ENCODE measurements around the gene LPCAT3. TPM values are rescaled to one million over a fixed set of nuclear protein-coding genes. Genes with fewer than 3 reads are reported as not detected.

Gene LPCAT3
- total and polyA plus RNA-seq, 2 of the 4 experiments (the other 2 are of a cell fraction) = 7.0 to 18.6 TPM

GRCh38 chr12:7047306-7047705 lies 29.0 kb upstream of the LPCAT3 start:
- Histone ChIP-seq H2AK5ac (ENCODE audit: low read depth, low read length) (no peak overlapping the region), H3K56ac (ENCODE audit: extremely low read depth, insufficient read depth, low read length) (no peak overlapping the region), H3K36me3 (ENCODE audit: control insufficient read depth, insufficient read depth, low read length) (no peaks in the 10 kb centered on the region), H3K4ac (ENCODE audit: low read depth, low read length) (no peak overlapping the region), H3K4me3 (ENCODE audit: insufficient read depth, low read depth, low read length) (no peak overlapping the region), H3K9me3 (ENCODE audit: control insufficient read depth, insufficient read depth, low read length) (no peaks in the 10 kb centered on the region), H4K20me1 (ENCODE audit: insufficient read depth, low read length) (no peaks in the 10 kb centered on the region), H3K9ac (ENCODE audit: low read depth, low read length) (no peak overlapping the region), H4K8ac (ENCODE audit: low read depth in 2 of 2, low read length in 2 of 2) (no peak overlapping the region), H2BK5ac (ENCODE audit: low read depth, low read length, poor library complexity, severe bottlenecking) (no peak overlapping the region), H3K4me2 (ENCODE audit: low read depth, low read length) (no peak overlapping the region), H2AK9ac (replicated peaks; ENCODE audit: low read depth, low read length, poor library complexity) (no peak overlapping the region), H2BK15ac (ENCODE audit: low read depth, low read length) (no peak overlapping the region), H3K4me1 (ENCODE audit: control insufficient read depth, insufficient read depth, low read length) (no peaks in the 10 kb centered on the region), H3K27ac (ENCODE audit: insufficient read depth, low read length) (no peak overlapping the region), H2BK20ac (ENCODE audit: low read depth, low read length) (no peak overlapping the region), H2AFZ (replicated peaks; ENCODE audit: low read length, poor library complexity) (no peak overlapping the region), H3K79me1 (ENCODE audit: low read depth in 1 of 2, low read length in 2 of 2) (no peaks in the 10 kb centered on the region), H2BK120ac (ENCODE audit: low read depth, low read length) (no peak overlapping the region), H4K91ac (ENCODE audit: insufficient read depth, low read depth, low read length) (no peak overlapping the region), H3K23ac (ENCODE audit: low read depth, low read length) (no peak overlapping the region), H3K9me1 (ENCODE audit: insufficient read depth, low read length) (no peaks in the 10 kb centered on the region), H3K18ac (ENCODE audit: low read depth, low read length) (no peak overlapping the region), H4K5ac (ENCODE audit: low read depth, low read length) (no peak overlapping the region), H3K14ac (replicated peaks; ENCODE audit: low read depth, low read length) (no peak overlapping the region), H3K27me3 (ENCODE audit: control insufficient read depth, insufficient read depth, low read length) (peaks cover 6% of the 10 kb centered on the region)
- ChIA-PET POLR2A (ENCODE audit: unreplicated experiment) (no interaction called here), CTCF (no interaction called here)
- BruUV-seq (replicated peaks) = no TSS peak
- DNase-seq (no peak), ATAC-seq (ENCODE audit: low read depth) (no peak)
- dilution Hi-C loops (cut with HindIII; ENCODE audit: low sequenced_read_pairs, unreplicated experiment) = no loop called here
- 100% methylated on average over 1 of the region's 5 CpGs; no CpG with 5 or more reads in 1 of the 2 experiments for WGBS, 2 experiments (ENCODE audit: extremely low coverage in 2 of 2, insufficient read length in 1 of 2)
- in situ Hi-C loops (cut with MboI; ENCODE audit: low sequenced_read_pairs) = no loop called here
- TF ChIP-seq, protein P1, sequence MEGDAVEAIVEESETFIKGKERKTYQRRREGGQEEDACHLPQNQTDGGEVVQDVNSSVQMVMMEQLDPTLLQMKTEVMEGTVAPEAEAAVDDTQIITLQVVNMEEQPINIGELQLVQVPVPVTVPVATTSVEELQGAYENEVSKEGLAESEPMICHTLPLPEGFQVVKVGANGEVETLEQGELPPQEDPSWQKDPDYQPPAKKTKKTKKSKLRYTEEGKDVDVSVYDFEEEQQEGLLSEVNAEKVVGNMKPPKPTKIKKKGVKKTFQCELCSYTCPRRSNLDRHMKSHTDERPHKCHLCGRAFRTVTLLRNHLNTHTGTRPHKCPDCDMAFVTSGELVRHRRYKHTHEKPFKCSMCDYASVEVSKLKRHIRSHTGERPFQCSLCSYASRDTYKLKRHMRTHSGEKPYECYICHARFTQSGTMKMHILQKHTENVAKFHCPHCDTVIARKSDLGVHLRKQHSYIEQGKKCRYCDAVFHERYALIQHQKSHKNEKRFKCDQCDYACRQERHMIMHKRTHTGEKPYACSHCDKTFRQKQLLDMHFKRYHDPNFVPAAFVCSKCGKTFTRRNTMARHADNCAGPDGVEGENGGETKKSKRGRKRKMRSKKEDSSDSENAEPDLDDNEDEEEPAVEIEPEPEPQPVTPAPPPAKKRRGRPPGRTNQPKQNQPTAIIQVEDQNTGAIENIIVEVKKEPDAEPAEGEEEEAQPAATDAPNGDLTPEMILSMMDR (conservative IDR thresholded peaks at IDR 0.05; ENCODE audit: low read depth, low read length) = no peak
- no peak for TF ChIP-seq ELK1 (IDR thresholded peaks at IDR 0.05; ENCODE audit: borderline replicate concordance, low read depth, low read length)
- TF ChIP-seq CEBPB (IDR thresholded peaks at IDR 0.05; ENCODE audit: low read depth, low read length) = no peak
- TF ChIP-seq, protein P2, sequence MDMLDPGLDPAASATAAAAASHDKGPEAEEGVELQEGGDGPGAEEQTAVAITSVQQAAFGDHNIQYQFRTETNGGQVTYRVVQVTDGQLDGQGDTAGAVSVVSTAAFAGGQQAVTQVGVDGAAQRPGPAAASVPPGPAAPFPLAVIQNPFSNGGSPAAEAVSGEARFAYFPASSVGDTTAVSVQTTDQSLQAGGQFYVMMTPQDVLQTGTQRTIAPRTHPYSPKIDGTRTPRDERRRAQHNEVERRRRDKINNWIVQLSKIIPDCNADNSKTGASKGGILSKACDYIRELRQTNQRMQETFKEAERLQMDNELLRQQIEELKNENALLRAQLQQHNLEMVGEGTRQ (IDR thresholded peaks at IDR 0.05; ENCODE audit: low read depth, low read length) = no peak
- TF ChIP-seq RAD21 (IDR thresholded peaks at IDR 0.05; ENCODE audit: low read length) = no peak
- no peak for TF ChIP-seq POLR2A (IDR thresholded peaks at IDR 0.05; ENCODE audit: low read depth, low read length)
- TF ChIP-seq CHD1 (IDR thresholded peaks at IDR 0.05; ENCODE audit: low read depth, low read length) = no peak
- TF ChIP-seq MXI1 (IDR thresholded peaks at IDR 0.05; ENCODE audit: borderline replicate concordance, low read depth, low read length) = no peak
- TF ChIP-seq MAFK (IDR thresholded peaks at IDR 0.05; ENCODE audit: low read depth, low read length) = no peak
- no peak for TF ChIP-seq BHLHE40 (IDR thresholded peaks at IDR 0.05; ENCODE audit: low read depth, low read length)
- no peak for TF ChIP-seq RFX5 (IDR thresholded peaks at IDR 0.05; ENCODE audit: low read depth, low read length)
- no peak for TF ChIP-seq NFE2L2 (IDR thresholded peaks at IDR 0.05; ENCODE audit: low read depth, low read length)
- TF ChIP-seq RCOR1 (IDR thresholded peaks at IDR 0.05; ENCODE audit: insufficient replicate concordance, low read length) = no peak
- intact Hi-C loops (cut with micrococcal nuclease) = no loop called here

All from IMR-90 (cell line).